Naive thymus-derived CD4-positive, alpha-beta T cell (primary cell): ENCODE results near the gene POLR3A. TPM values are rescaled to one million over a fixed set of nuclear protein-coding genes. Genes with fewer than 3 reads are reported as not detected.

Experiments used
- ATAC-seq: fragments of 150-1000 bp; cut with Tn5 transposase; 2 replicates; pipeline ENCODE4 v1.10.0; 2021; ENCODE audit warnings: mild to moderate bottlenecking, moderate library complexity
- CTCF ChIA-PET: fragments of 350-600 bp; sonication (Branson Sonifier 250); formaldehyde crosslinking; loops from one replicate; lab custom pipeline; 2021; ENCODE audit warnings: antibody characterized with exemption; lab: Charles Lee
- POLR2A ChIA-PET: fragments of 350-600 bp; sonication (Branson Sonifier 250); formaldehyde crosslinking; loops from one replicate; lab custom pipeline; 2021; ENCODE audit warnings: antibody characterized with exemption, inconsistent platforms; lab: Charles Lee
- DNase-seq, 9 donors: peaks; one replicate each; pipeline versions ENCODE4 v3.0.0 to v3.0.0-alpha.2; 2020 to 2022; ENCODE audit warnings: mixed read lengths in 1 of 9
- H3K27ac ChIP-seq: one replicate; pipeline ENCODE4 v1.7.0; 2013; ENCODE audit warnings: mild to moderate bottlenecking, low read depth, low read length, moderate library complexity
- H3K27me3 ChIP-seq, 2 donors: one replicate each; pipeline ENCODE4 v1.7.0; 2013; ENCODE audit warnings: low read length in 2 of 2, mild to moderate bottlenecking in 2 of 2, moderate library complexity in 2 of 2; ENCODE audit not compliant: control insufficient read depth in 2 of 2, insufficient read depth in 2 of 2
- H3K36me3 ChIP-seq, 3 experiments: 1 replicate in 2 of 3; 2 replicates in 1 of 3; pipeline ENCODE4 v1.7.0; 2013; ENCODE audit warnings: low read length in 3 of 3, mild to moderate bottlenecking in 3 of 3, moderate library complexity in 1 of 3; ENCODE audit not compliant: insufficient read depth in 3 of 3, control insufficient read depth in 2 of 3
- H3K4me1 ChIP-seq, 2 donors: one replicate each; pipeline ENCODE4 v1.7.0; 2013; ENCODE audit warnings: low read length in 2 of 2, mild to moderate bottlenecking in 2 of 2, moderate library complexity in 1 of 2; ENCODE audit not compliant: control insufficient read depth in 2 of 2, insufficient read depth in 2 of 2
- H3K4me3 ChIP-seq: 2 replicates; pipeline ENCODE4 v1.7.0; 2013; ENCODE audit warnings: mild to moderate bottlenecking, low read length
- H3K9me3 ChIP-seq, 3 experiments: 1 replicate in 2 of 3; 2 replicates in 1 of 3; pipeline ENCODE4 v1.7.0; 2013; ENCODE audit warnings: low read length in 3 of 3; ENCODE audit not compliant: control insufficient read depth in 2 of 3
- H3K27ac Mint-ChIP-seq, 9 donors: one replicate each; pipeline ENCODE4 v1.8.0; 2020 to 2022; ENCODE audit warnings: mixed read lengths in 9 of 9, mild to moderate bottlenecking in 8 of 9, moderate library complexity in 5 of 9, inconsistent platforms in 2 of 9
- H3K27me3 Mint-ChIP-seq, 5 donors: one replicate each; pipeline ENCODE4 v1.8.0; 2021 to 2022; ENCODE audit warnings: mixed read lengths in 5 of 5, mild to moderate bottlenecking in 1 of 5
- H3K36me3 Mint-ChIP-seq, 5 donors: one replicate each; pipeline ENCODE4 v1.8.0; 2020 to 2022; ENCODE audit warnings: mixed read lengths in 5 of 5, mild to moderate bottlenecking in 3 of 5, inconsistent platforms in 1 of 5
- H3K4me1 Mint-ChIP-seq, 7 donors: one replicate each; pipeline ENCODE4 v1.8.0; 2020 to 2022; ENCODE audit warnings: mixed read lengths in 7 of 7, mild to moderate bottlenecking in 3 of 7, inconsistent platforms in 1 of 7
- H3K4me3 Mint-ChIP-seq, 10 donors: one replicate each; pipeline ENCODE4 v1.8.0; 2020 to 2022; ENCODE audit warnings: mild to moderate bottlenecking in 10 of 10, mixed read lengths in 10 of 10, moderate library complexity in 6 of 10, inconsistent platforms in 2 of 10
- H3K9me3 Mint-ChIP-seq, 11 donors: one replicate each; pipeline ENCODE4 v1.8.0; 2020 to 2022; ENCODE audit warnings: mixed read lengths in 11 of 11, mild to moderate bottlenecking in 4 of 11, inconsistent platforms in 1 of 11, moderate library complexity in 1 of 11
- intact Hi-C, 2 donors: fragments of 100-400 bp; cut with micrococcal nuclease; formaldehyde crosslinking; loops; one replicate each; pipeline ENCODE4 v1.15.1; 2023
- polyA plus RNA-seq, 2 donors: library from polyadenylated mRNA; unstranded; fragments of 300-500 nt; fragmentation: Illumina TruSeq; gene quantifications; one replicate each; pipeline ENCODE4 v1.2.3, GENCODE V29; 2021
- total RNA-seq, 6 experiments: library from RNA in 5 of 6; stranded (reverse) in 5 of 6; gene quantifications; 1 replicate in 5 of 6; 2 replicates in 1 of 6; pipeline ENCODE4 v1.2.3 and lab custom pipeline; 2021 to 2026

POLR3A gene
- total and polyA plus RNA-seq, 7 experiments from 2014 or later, result 5.5 to 20.9 (median 13.4) TPM

DNA sequence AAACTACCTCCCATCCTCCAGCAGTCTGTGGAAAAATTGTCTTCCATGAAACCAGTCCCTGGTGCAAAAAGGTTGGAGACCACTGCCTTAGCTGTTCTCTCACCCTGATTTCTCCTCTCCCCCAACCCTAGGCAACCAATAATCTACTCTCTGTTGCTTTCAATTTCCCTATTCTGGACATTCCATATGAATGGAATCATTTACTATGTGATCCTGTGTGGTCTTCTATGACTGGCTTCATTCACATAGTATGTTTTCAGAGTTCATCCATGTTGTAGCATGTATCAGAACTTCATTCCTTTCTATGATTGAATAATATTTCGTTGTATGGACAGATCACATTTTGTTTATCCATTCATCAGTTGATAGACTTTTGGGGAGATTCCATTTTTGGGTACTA lies 64.5 kb downstream of the POLR3A start:
- Histone ChIP-seq H3K9me3 (no peaks in the 10 kb centered on the region), H3K36me3 (no peaks in the 10 kb centered on the region), H3K4me1 (no peaks in the 10 kb centered on the region), H3K27me3 (no peaks in the 10 kb centered on the region), H3K4me3 (no peak overlapping the region), H3K27ac (no peak overlapping the region)
- Mint-ChIP-seq H3K4me1 (no peaks in the 10 kb centered on the region), H3K4me3 (no peak overlapping the region), H3K27ac (no peak overlapping the region), H3K36me3 (peaks cover 0 to 3% (median 0%) of the 10 kb centered on the region in 5 donors), H3K27me3 (peaks cover 0 to 11% (median 7%) of the 10 kb centered on the region in 5 donors), H3K9me3 (peaks cover 0 to 6% (median 0%) of the 10 kb centered on the region in 11 donors)
- no peak for ATAC-seq
- no peak for DNase-seq
- ChIA-PET CTCF (no interaction called here), POLR2A (no interaction called here)
- intact Hi-C loops, result no loop called here

DNA sequence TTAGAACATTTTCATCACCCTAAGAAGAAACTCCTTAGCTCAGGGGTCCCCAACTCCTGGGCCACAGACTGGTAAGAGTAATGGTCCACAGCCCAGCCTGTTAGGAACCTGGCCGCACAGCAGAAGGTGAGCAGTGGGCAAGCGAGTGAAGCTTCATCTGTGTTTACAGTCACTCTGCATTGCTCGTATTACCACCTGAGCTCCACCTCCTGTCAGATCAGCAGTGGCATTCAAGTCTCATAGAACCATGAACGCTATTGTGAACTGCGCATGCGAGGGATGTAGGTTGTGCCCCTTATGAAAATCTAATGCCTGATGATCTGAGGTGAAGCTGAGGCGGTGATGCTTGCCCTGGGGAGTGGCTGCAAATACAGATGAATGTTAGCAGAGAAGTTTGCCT lies 65.4 kb downstream of the POLR3A start:
- H3K4me1 Mint-ChIP-seq, result no peaks in the 10 kb centered on the region

DNA sequence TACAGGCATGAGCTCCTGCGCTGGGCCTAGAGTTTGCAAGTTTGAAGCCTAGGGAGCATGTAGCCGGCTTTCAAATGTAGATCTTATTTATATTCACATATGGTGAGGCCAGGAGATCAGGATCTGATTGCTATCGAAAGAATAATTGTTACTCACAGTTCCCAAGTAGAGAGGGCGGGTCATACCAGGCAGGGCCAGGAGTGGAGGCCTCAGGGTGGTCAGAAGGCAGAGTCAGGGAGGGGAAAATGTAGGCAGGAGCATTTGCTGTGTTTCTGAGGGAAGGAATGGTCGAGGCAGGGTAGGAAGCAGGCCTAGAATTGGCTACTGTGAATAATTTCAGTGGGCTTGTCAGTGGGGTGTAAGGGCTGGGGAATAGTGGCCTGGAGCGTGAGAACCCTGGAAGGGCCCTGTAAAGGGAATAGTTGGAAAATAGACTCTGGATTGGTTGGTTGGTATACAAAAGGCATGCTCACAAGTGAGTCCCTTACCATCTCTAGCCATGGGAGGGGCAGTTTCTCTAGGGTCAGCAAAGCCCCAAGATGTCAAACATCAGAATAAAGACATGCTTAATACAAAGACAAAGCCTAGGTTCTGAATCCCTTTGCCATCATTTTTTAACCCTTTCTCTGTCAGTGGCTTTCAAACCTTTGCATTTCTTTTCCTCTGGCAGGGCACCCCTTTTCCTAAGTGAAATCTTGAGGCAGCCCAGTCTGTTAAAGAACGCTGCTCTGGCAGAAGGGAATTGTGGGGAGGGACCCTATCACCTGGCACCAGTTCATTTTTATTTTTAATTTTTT lies 66.8 kb downstream of the POLR3A start:
- ATAC-seq, result no peak
- no peaks in the 10 kb centered on the region for H3K4me1 Mint-ChIP-seq
- H3K4me3 Mint-ChIP-seq, result no peak overlapping the region
- peaks cover 0 to 3% (median 0%) of the 10 kb centered on the region in 5 donors for H3K36me3 Mint-ChIP-seq
- Histone ChIP-seq H3K27me3 (no peaks in the 10 kb centered on the region), H3K9me3 (no peaks in the 10 kb centered on the region), H3K27ac (no peak overlapping the region), H3K36me3 (no peaks in the 10 kb centered on the region), H3K4me1 (no peaks in the 10 kb centered on the region), H3K4me3 (no peak overlapping the region)
- H3K27ac Mint-ChIP-seq, result no peak overlapping the region
- ChIA-PET POLR2A (no interaction called here), CTCF (no interaction called here)
- H3K27me3 Mint-ChIP-seq, result peaks cover 0 to 11% (median 10%) of the 10 kb centered on the region in 5 donors
- DNase-seq, result no peak
- intact Hi-C loops, result no loop called here
- H3K9me3 Mint-ChIP-seq, result peaks cover 0 to 6% (median 0%) of the 10 kb centered on the region in 11 donors

More for the DNA sequence above, 65.4 kb downstream of the POLR3A start:
- ATAC-seq (no peak), DNase-seq (no peak)
- peaks cover 0 to 11% (median 7%) of the 10 kb centered on the region in 5 donors for H3K27me3 Mint-ChIP-seq
- Histone ChIP-seq H3K27me3 (no peaks in the 10 kb centered on the region), H3K9me3 (no peaks in the 10 kb centered on the region), H3K27ac (no peak overlapping the region), H3K4me1 (no peaks in the 10 kb centered on the region), H3K4me3 (no peak overlapping the region), H3K36me3 (no peaks in the 10 kb centered on the region)
- peaks cover 0 to 3% (median 0%) of the 10 kb centered on the region in 5 donors for H3K36me3 Mint-ChIP-seq
- intact Hi-C loops, result no loop called here
- ChIA-PET POLR2A (no interaction called here), CTCF (no interaction called here)
- H3K4me3 Mint-ChIP-seq, result no peak overlapping the region
- no peak overlapping the region for H3K27ac Mint-ChIP-seq
- peaks cover 0 to 6% (median 0%) of the 10 kb centered on the region in 11 donors for H3K9me3 Mint-ChIP-seq

DNA sequence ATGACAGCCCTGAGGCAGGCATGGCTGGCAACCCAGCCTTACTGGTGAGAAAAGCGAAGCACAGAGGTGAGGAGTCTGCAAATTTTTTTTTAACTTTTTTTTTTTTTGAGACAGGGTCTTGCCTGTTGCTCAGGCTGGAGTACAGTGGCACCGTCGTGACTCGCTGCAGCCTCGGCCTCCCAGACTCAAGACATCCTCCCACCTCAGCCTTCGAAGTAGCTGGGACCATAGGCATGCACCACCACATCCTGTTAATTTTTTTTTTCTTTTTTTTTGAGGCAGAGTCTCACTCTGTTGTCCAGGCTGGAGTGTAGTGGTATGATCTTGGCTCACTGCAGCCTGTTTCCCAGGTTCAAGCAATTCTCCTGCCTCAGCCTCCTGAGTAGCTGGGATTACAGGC lies 67.6 kb downstream of the POLR3A start:
- ATAC-seq (no peak), DNase-seq (no peak)
- Mint-ChIP-seq H3K36me3 (peaks cover 0 to 3% (median 0%) of the 10 kb centered on the region in 5 donors), H3K27me3 (peaks cover 0 to 11% (median 10%) of the 10 kb centered on the region in 5 donors), H3K27ac (no peak overlapping the region), H3K9me3 (peaks cover 0 to 6% (median 0%) of the 10 kb centered on the region in 11 donors), H3K4me3 (no peak overlapping the region), H3K4me1 (peaks cover 0 to under 1% (median 0%) of the 10 kb centered on the region in 7 donors)
- intact Hi-C loops, result no loop called here
- no peaks in the 10 kb centered on the region for H3K4me1 ChIP-seq
- H3K36me3 ChIP-seq, result no peaks in the 10 kb centered on the region
- CTCF ChIA-PET, result no interaction called here
- POLR2A ChIA-PET, result interaction anchor here (0.6 kb wide), 1 partner anchor 791 kb away, joined by 6 read pairs; no protein-coding TSS in a partner anchor
- no peak overlapping the region for H3K4me3 ChIP-seq
- H3K27me3 ChIP-seq, result no peaks in the 10 kb centered on the region
- no peaks in the 10 kb centered on the region for H3K9me3 ChIP-seq
- no peak overlapping the region for H3K27ac ChIP-seq

DNA sequence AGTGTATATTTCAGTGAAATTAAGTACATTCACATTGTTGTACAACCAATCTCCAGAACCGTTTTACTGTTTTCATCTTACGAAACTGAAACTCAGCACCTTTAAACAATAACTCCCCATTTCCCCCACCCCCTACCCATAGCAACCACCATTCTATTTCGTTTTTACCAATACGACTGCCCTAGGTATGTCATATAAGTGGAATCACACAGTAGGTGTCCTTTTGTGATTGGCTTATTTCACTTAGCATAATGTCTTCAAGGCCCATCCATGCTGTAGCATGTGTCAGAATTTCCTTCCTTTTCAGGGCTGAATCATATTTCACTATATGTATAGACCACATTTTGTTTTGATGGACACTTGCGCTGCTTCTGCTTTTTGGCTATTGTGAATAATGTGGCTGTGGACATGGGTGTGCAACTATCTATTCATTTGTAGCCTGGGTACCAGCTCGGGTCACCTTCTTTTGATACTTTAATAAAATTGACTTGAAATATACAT lies 68.4 kb downstream of the POLR3A start:
- H3K4me3 Mint-ChIP-seq, result no peak overlapping the region
- H3K27ac ChIP-seq, result no peak overlapping the region
- no peaks in the 10 kb centered on the region for H3K27me3 ChIP-seq
- peaks cover 0 to 3% (median 0%) of the 10 kb centered on the region in 5 donors for H3K36me3 Mint-ChIP-seq
- peaks cover 0 to 2% (median 0%) of the 10 kb centered on the region in 7 donors for H3K4me1 Mint-ChIP-seq
- no peak overlapping the region for H3K27ac Mint-ChIP-seq
- H3K36me3 ChIP-seq, result no peaks in the 10 kb centered on the region
- CTCF ChIA-PET, result no interaction called here
- DNase-seq (no peak), ATAC-seq (no peak)
- H3K4me3 ChIP-seq, result no peak overlapping the region
- peaks cover 0 to 6% (median 0%) of the 10 kb centered on the region in 11 donors for H3K9me3 Mint-ChIP-seq
- POLR2A ChIA-PET, result no interaction called here
- intact Hi-C loops, result no loop called here
- H3K4me1 ChIP-seq, result no peaks in the 10 kb centered on the region
- peaks cover 0 to 11% (median 10%) of the 10 kb centered on the region in 5 donors for H3K27me3 Mint-ChIP-seq
- H3K9me3 ChIP-seq, result no peaks in the 10 kb centered on the region

DNA sequence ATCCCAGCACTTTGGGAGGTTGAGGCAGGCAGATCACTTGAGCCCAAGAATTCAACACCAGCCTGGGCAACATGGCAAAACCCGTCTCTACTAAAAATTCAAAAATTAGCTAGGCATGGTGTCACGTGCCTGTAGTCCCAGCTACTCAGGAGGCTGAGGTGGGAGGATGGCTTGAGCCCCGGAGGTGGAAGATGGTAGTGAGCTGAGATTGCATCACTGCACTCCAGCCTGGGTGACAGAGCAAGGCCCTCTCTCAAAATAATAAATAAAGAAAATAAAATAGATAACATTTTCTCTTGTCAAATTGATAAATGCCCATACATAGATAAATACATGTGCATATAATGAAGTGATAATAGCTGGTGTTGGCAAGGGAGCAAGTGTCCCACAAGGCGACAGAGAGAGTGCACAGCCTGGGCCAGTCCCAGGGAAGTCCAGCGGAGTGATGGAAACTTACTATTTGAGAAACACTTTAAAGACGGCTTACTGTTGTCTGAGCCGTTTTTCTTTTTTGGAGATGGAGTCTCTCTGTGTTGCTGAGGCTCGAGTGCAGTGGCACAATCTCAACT lies 69.3 kb downstream of the POLR3A start:
- H3K9me3 Mint-ChIP-seq, result peaks cover 0 to 5% (median 0%) of the 10 kb centered on the region in 11 donors
- no peak overlapping the region for H3K4me3 Mint-ChIP-seq
- H3K27ac Mint-ChIP-seq, result no peak overlapping the region
- H3K36me3 ChIP-seq, result no peaks in the 10 kb centered on the region
- intact Hi-C loops, result no loop called here
- ChIA-PET POLR2A (no interaction called here), CTCF (no interaction called here)
- H3K4me1 Mint-ChIP-seq, result peaks cover 0 to 2% (median 0%) of the 10 kb centered on the region in 7 donors
- no peak overlapping the region for H3K4me3 ChIP-seq
- peaks cover 0 to 3% (median 0%) of the 10 kb centered on the region in 5 donors for H3K36me3 Mint-ChIP-seq
- DNase-seq (no peak), ATAC-seq (no peak)
- H3K27me3 Mint-ChIP-seq, result peaks cover 0 to 11% (median 7%) of the 10 kb centered on the region in 5 donors
- H3K27me3 ChIP-seq, result no peaks in the 10 kb centered on the region
- no peaks in the 10 kb centered on the region for H3K4me1 ChIP-seq
- H3K27ac ChIP-seq, result no peak overlapping the region
- no peaks in the 10 kb centered on the region for H3K9me3 ChIP-seq
